ENCODE data around the gene THSD7B.

DNA sequence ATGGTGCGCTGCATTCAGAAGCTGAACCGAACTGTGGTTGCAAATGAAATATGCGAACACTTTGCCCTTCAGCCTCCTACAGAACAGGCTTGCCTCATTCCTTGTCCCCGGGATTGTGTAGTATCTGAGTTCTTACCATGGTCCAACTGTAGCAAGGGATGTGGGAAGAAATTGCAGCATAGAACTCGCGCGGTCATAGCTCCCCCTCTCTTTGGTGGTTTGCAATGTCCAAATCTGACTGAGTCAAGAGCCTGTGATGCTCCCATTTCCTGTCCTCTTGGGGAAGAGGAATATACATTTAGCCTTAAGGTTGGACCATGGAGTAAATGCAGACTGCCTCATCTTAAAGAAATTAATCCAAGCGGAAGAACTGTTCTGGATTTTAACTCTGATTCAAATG, 291.4 kb downstream of the THSD7B start:
- TF ChIP-seq POLR2A (IDR thresholded peaks at IDR 0.05; ENCODE audit: low read depth, low read length) (no peak), BCL11A (IDR thresholded peaks at IDR 0.05; ENCODE audit: low read depth, low read length) (no peak), EZH2 (IDR thresholded peaks at IDR 0.05; ENCODE audit: borderline replicate concordance, control insufficient read depth, low read depth, low read length) (no peak)
- TF ChIP-seq, protein P1, sequence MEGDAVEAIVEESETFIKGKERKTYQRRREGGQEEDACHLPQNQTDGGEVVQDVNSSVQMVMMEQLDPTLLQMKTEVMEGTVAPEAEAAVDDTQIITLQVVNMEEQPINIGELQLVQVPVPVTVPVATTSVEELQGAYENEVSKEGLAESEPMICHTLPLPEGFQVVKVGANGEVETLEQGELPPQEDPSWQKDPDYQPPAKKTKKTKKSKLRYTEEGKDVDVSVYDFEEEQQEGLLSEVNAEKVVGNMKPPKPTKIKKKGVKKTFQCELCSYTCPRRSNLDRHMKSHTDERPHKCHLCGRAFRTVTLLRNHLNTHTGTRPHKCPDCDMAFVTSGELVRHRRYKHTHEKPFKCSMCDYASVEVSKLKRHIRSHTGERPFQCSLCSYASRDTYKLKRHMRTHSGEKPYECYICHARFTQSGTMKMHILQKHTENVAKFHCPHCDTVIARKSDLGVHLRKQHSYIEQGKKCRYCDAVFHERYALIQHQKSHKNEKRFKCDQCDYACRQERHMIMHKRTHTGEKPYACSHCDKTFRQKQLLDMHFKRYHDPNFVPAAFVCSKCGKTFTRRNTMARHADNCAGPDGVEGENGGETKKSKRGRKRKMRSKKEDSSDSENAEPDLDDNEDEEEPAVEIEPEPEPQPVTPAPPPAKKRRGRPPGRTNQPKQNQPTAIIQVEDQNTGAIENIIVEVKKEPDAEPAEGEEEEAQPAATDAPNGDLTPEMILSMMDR (IDR thresholded peaks at IDR 0.05 in 2 of 3, conservative IDR thresholded peaks at IDR 0.05 in 1 of 3; ENCODE audit: control insufficient read depth in 2 of 3, extremely low read depth in 1 of 3, insufficient read depth in 1 of 3, low read depth in 3 of 3, low read length in 3 of 3) = no peak
